Ishikawa (cell line): ENCODE data around the gene TBC1D19.

Experiments
- CEBPB ChIP-seq: IDR thresholded peaks from 2 replicates; pipeline ENCODE4 v1.6.1; 2012
- CREB1 ChIP-seq: IDR thresholded peaks from 2 replicates; pipeline ENCODE4 v1.6.1; 2012; ENCODE audit warnings: low read depth
- EGR1 ChIP-seq: IDR thresholded peaks from 2 replicates; pipeline ENCODE4 v1.6.1; 2012
- EP300 ChIP-seq: IDR thresholded peaks from 2 replicates; pipeline ENCODE4 v1.6.1; 2012; ENCODE audit warnings: borderline replicate concordance
- FOXM1 ChIP-seq: IDR thresholded peaks from 2 replicates; pipeline ENCODE4 v1.6.1; 2012; ENCODE audit warnings: low read depth, borderline replicate concordance
- NFIC ChIP-seq: IDR thresholded peaks from 2 replicates; pipeline ENCODE4 v1.6.1; 2012
- RAD21 ChIP-seq: IDR thresholded peaks from 2 replicates; pipeline ENCODE4 v1.6.1; 2012; ENCODE audit warnings: low read depth
- TAF1 ChIP-seq: IDR thresholded peaks from 2 replicates; pipeline ENCODE4 v1.6.1; 2012; ENCODE audit warnings: low read depth, mild to moderate bottlenecking
- TCF12 ChIP-seq: IDR thresholded peaks from 2 replicates; pipeline ENCODE4 v1.6.1; 2012; ENCODE audit warnings: low read depth
- TEAD4 ChIP-seq: IDR thresholded peaks from 2 replicates; pipeline ENCODE4 v1.6.1; 2012
- YY1 ChIP-seq: IDR thresholded peaks from 2 replicates; pipeline ENCODE4 v1.6.1; 2012; ENCODE audit warnings: low read depth
- ZBTB7A ChIP-seq: IDR thresholded peaks from 2 replicates; pipeline ENCODE4 v1.6.1; 2012; ENCODE audit warnings: low read depth
- TF ChIP-seq, protein P1 (sequence below): IDR thresholded peaks from 2 replicates; pipeline ENCODE4 v1.6.1; 2012
- TF ChIP-seq, protein P2 (sequence below): IDR thresholded peaks from 2 replicates; pipeline ENCODE4 v1.6.1; 2012
- TF ChIP-seq, protein P3 (sequence below): IDR thresholded peaks from 2 replicates; pipeline ENCODE4 v1.6.1; 2012; ENCODE audit warnings: low read depth, mild to moderate bottlenecking

Gene TBC1D19

DNA sequence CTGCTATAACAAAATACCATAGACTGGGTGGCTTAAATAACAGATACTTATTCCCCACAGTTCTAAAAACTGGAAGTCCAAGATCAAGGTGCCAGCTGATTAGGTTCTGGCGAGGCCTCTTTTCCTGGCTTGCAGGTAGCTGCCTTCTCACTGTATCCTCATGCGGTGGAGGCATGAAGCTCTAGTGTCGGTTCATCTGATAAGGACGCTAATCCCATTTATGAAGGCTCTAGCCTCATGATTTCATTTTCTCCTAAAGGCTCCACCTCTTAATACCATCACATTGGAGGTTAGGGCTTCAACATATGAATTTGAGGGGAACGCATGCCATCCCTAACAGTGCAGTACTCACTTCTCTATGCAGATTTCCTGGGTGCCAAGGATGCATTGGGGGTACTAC is 218.9 kb downstream of the TBC1D19 start:
- TF ChIP-seq TCF12 (no peak), CREB1 (no peak), TAF1 (no peak), TEAD4 (no peak), EP300 (no peak), ZBTB7A (no peak), CEBPB (no peak)
- TF ChIP-seq, protein P1, sequence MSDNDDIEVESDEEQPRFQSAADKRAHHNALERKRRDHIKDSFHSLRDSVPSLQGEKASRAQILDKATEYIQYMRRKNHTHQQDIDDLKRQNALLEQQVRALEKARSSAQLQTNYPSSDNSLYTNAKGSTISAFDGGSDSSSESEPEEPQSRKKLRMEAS, result no peak
- TF ChIP-seq, protein P2, sequence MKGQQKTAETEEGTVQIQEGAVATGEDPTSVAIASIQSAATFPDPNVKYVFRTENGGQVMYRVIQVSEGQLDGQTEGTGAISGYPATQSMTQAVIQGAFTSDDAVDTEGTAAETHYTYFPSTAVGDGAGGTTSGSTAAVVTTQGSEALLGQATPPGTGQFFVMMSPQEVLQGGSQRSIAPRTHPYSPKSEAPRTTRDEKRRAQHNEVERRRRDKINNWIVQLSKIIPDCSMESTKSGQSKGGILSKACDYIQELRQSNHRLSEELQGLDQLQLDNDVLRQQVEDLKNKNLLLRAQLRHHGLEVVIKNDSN, result no peak

GRCh38 chr4:26803211-26803861 is 219.5 kb downstream of the TBC1D19 start:
- TF ChIP-seq ZBTB7A, result no peak

DNA sequence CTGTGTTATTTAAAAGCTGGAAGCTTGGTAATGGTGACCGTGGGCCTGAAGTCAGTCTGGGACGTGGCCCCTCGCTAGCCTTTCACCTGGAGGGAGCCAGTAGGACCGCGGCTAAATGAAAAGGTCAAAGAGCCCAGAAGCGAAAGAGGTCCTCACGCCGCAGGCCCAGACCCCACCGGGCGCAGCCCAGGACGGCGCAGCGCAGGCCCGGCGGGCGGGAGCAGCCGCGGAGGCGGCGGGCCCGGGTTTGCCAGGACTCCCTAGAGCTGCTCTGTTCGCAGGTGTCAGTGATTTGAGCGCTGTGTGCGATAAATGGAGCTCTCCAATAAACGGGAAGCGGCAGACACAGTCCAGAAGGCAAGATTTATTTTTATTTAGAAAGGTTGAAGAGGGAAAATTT is 220.6 kb downstream of the TBC1D19 start:
- TF ChIP-seq CEBPB (no peak), ZBTB7A (no peak), FOXM1 (no peak), RAD21 (no peak), TCF12 (no peak), EGR1 (no peak), EP300 (no peak), CREB1 (no peak), YY1 (no peak), TEAD4 (no peak), NFIC (no peak)
- TF ChIP-seq, protein P2, result no peak
- TF ChIP-seq, protein P3, sequence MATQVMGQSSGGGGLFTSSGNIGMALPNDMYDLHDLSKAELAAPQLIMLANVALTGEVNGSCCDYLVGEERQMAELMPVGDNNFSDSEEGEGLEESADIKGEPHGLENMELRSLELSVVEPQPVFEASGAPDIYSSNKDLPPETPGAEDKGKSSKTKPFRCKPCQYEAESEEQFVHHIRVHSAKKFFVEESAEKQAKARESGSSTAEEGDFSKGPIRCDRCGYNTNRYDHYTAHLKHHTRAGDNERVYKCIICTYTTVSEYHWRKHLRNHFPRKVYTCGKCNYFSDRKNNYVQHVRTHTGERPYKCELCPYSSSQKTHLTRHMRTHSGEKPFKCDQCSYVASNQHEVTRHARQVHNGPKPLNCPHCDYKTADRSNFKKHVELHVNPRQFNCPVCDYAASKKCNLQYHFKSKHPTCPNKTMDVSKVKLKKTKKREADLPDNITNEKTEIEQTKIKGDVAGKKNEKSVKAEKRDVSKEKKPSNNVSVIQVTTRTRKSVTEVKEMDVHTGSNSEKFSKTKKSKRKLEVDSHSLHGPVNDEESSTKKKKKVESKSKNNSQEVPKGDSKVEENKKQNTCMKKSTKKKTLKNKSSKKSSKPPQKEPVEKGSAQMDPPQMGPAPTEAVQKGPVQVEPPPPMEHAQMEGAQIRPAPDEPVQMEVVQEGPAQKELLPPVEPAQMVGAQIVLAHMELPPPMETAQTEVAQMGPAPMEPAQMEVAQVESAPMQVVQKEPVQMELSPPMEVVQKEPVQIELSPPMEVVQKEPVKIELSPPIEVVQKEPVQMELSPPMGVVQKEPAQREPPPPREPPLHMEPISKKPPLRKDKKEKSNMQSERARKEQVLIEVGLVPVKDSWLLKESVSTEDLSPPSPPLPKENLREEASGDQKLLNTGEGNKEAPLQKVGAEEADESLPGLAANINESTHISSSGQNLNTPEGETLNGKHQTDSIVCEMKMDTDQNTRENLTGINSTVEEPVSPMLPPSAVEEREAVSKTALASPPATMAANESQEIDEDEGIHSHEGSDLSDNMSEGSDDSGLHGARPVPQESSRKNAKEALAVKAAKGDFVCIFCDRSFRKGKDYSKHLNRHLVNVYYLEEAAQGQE, result no peak
- TF ChIP-seq, protein P1, result no peak

DNA sequence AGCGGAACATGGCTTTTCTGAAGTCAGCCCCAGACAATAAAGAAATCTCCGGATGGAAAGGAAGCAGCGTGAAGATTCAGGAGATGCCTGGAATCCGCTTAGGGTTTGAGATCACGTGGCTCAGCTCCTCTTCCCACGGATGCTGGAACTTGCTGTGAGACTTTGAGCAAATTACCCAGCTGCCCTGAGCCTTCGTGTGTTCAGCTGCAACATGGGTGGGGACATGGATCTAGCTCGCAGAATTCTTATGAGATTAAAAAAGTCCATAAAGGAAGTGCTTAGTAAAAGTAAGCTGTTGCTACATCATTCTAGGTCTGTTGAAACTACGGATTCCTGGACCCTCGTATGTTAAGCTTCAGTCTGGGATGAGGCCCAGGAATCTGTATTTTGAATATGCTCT is 221.0 kb downstream of the TBC1D19 start:
- TF ChIP-seq CREB1 (no peak), TCF12 (no peak), YY1 (no peak), EP300 (no peak)
- TF ChIP-seq, protein P2, result no peak
